Fibroblast of skin of right biceps (primary cell): Measurements from ENCODE around the gene VWA8.
A peak's percentile ranks its signal among the peaks of the same experiment; 100 is the strongest.
"Not testable (repeated sequence)": the region's sequence is repeated elsewhere in the genome, so short reads cannot be mapped to it uniquely, and the experiment has no call there.

Experiments
- DNase-seq: peaks from one replicate; pipeline ENCODE4 v3.0.0-alpha.2; 2013

The VWA8 gene

GRCh38 chr13:41842036-41842620, 118.8 kb downstream of the VWA8 start:
- DNase-seq: peak; percentile 75

- DNase-seq: no peak
Measured at GRCh38 chr13:41837629-41838028, 123.3 kb downstream of the VWA8 start.

GRCh38 chr13:41835871-41836270, 125.0 kb downstream of the VWA8 start:
- peak; percentile 87 for DNase-seq

GRCh38 chr13:41834697-41835096, 126.2 kb downstream of the VWA8 start:
- not testable (repeated sequence) for DNase-seq

- peak; percentile 36 for DNase-seq
Measured at GRCh38 chr13:41833831-41834230, 127.1 kb downstream of the VWA8 start.

GRCh38 chr13:41833201-41833600, 127.7 kb downstream of the VWA8 start:
- DNase-seq: no peak

- peak; percentile 97 for DNase-seq
Measured at GRCh38 chr13:41827507-41828213, 133.2 kb downstream of the VWA8 start.

- DNase-seq: no peak
Measured at GRCh38 chr13:41825691-41826090, 135.2 kb downstream of the VWA8 start.

GRCh38 chr13:41823476-41823875, 137.4 kb downstream of the VWA8 start:
- peak; percentile 56 for DNase-seq

- DNase-seq: no peak
Measured at GRCh38 chr13:41822560-41822959, 138.3 kb downstream of the VWA8 start.

GRCh38 chr13:41821238-41821594, 139.7 kb downstream of the VWA8 start:
- no peak for DNase-seq

GRCh38 chr13:41820581-41821237, 140.2 kb downstream of the VWA8 start:
- DNase-seq: no peak

- DNase-seq: no peak
Measured at GRCh38 chr13:41816057-41816456, 144.9 kb downstream of the VWA8 start.

GRCh38 chr13:41813426-41813825, 147.5 kb downstream of the VWA8 start:
- peak; percentile 75 for DNase-seq

- DNase-seq: no peak
Measured at GRCh38 chr13:41812851-41813250, 148.1 kb downstream of the VWA8 start.

GRCh38 chr13:41812237-41812636, 148.7 kb downstream of the VWA8 start:
- no peak for DNase-seq

GRCh38 chr13:41811588-41812021, 149.3 kb downstream of the VWA8 start:
- no peak for DNase-seq

GRCh38 chr13:41809962-41810361, 150.9 kb downstream of the VWA8 start:
- DNase-seq: no peak

GRCh38 chr13:41803445-41803735, 157.5 kb downstream of the VWA8 start:
- DNase-seq: not testable (repeated sequence)

GRCh38 chr13:41802684-41803444, 158.0 kb downstream of the VWA8 start:
- DNase-seq: peak; percentile 71

GRCh38 chr13:41802043-41802683, 158.7 kb downstream of the VWA8 start:
- no peak for DNase-seq

GRCh38 chr13:41791056-41791455, 169.9 kb downstream of the VWA8 start:
- peak; percentile 3 for DNase-seq

- DNase-seq: no peak
Measured at GRCh38 chr13:41788552-41788951, 172.4 kb downstream of the VWA8 start.
